Uterus (tissue), 2 donors: ENCODE measurements around the gene DPP6.

Experiments
- POLR2A ChIP-seq, 2 donors: fragments of 450-650 bp; IDR thresholded peaks; one replicate each; pipeline ENCODE4 v1.6.1; 2016; ENCODE audit warnings: antibody characterized with exemption in 2 of 2, mild to moderate bottlenecking in 1 of 2, moderate library complexity in 1 of 2
- TF ChIP-seq, protein P1 (sequence below), 4 experiments: fragments of 200-600 bp in 2 of 4; fragments of 450-650 bp in 2 of 4; sonication (generic) in 2 of 4; IDR thresholded peaks; one replicate each; pipeline ENCODE4 v1.5.1; 2016 to 2019; ENCODE audit warnings: antibody characterized with exemption in 4 of 4, mild to moderate bottlenecking in 2 of 4, moderate library complexity in 1 of 4

DNA sequence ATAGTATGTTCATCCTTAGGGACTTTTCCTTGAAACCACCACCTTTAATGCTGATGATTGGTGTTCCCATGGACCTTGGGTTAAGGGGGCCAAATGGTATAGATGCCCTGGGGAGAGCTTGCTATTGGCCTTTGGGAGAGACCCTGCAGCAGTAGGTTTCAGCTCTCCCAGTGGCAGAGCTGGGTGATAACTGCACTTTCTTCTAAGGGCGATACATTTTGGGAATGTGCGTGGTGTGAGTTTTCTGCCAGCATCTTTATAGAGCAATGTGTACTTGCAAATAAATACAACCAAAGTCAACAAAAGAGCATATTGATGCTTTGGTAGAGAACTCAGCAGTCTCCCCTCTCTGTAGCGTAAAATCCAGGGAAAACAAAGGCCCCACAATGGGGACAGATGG, 546.7 kb downstream of the DPP6 start:
- TF ChIP-seq, protein P1, sequence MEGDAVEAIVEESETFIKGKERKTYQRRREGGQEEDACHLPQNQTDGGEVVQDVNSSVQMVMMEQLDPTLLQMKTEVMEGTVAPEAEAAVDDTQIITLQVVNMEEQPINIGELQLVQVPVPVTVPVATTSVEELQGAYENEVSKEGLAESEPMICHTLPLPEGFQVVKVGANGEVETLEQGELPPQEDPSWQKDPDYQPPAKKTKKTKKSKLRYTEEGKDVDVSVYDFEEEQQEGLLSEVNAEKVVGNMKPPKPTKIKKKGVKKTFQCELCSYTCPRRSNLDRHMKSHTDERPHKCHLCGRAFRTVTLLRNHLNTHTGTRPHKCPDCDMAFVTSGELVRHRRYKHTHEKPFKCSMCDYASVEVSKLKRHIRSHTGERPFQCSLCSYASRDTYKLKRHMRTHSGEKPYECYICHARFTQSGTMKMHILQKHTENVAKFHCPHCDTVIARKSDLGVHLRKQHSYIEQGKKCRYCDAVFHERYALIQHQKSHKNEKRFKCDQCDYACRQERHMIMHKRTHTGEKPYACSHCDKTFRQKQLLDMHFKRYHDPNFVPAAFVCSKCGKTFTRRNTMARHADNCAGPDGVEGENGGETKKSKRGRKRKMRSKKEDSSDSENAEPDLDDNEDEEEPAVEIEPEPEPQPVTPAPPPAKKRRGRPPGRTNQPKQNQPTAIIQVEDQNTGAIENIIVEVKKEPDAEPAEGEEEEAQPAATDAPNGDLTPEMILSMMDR (IDR thresholded peaks at IDR 0.05), result no peak
- no peak for TF ChIP-seq POLR2A (IDR thresholded peaks at IDR 0.05)
